Right lobe of liver (tissue), 4 donors: Measurements from ENCODE around the gene MACC1.

Experiments used
- POLR2A ChIP-seq: fragments of 450-650 bp; IDR thresholded peaks from one replicate; pipeline ENCODE4 v1.6.1; 2017; ENCODE audit warnings: antibody characterized with exemption, mild to moderate bottlenecking
- TF ChIP-seq, protein P1 (sequence below), 4 donors: fragments of 200-600 bp in 3 of 4; fragments of 450-650 bp in 1 of 4; IDR thresholded peaks; one replicate each; pipeline versions ENCODE4 v1.5.1 to v1.8.0; 2016 to 2022; ENCODE audit warnings: antibody characterized with exemption in 4 of 4, mild to moderate bottlenecking in 2 of 4
- donor health status: DM: no; HTN: no; CAD: no.
- donor health status: DM: no; HTN: no; CAD: no.
- donor health status: DM: no; HTN: yes; CAD: no.

DNA sequence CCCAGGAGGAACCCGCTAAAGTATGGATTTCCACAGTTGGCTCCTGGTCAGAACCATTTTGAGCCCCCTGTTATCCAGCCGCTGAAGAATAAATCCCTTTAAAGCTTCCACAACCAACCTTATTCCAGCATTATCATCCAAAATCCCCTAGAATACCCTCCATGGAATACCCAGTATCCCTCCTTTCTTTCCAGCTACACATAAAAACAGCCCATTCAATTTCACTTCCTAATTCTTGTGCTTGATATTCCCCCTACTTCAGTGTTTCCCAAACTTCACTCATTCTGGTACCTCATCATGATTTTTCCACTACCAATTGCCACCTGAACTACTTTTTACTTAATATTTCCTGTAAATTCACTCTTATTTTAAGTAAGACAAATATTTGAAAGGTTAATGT, 3.1 kb downstream of the MACC1 start:
- TF ChIP-seq, protein P1, sequence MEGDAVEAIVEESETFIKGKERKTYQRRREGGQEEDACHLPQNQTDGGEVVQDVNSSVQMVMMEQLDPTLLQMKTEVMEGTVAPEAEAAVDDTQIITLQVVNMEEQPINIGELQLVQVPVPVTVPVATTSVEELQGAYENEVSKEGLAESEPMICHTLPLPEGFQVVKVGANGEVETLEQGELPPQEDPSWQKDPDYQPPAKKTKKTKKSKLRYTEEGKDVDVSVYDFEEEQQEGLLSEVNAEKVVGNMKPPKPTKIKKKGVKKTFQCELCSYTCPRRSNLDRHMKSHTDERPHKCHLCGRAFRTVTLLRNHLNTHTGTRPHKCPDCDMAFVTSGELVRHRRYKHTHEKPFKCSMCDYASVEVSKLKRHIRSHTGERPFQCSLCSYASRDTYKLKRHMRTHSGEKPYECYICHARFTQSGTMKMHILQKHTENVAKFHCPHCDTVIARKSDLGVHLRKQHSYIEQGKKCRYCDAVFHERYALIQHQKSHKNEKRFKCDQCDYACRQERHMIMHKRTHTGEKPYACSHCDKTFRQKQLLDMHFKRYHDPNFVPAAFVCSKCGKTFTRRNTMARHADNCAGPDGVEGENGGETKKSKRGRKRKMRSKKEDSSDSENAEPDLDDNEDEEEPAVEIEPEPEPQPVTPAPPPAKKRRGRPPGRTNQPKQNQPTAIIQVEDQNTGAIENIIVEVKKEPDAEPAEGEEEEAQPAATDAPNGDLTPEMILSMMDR (IDR thresholded peaks at IDR 0.05): no peak
- TF ChIP-seq POLR2A: no peak
